BLaER1 (cell line): Measurements from ENCODE around the gene SIT1.
A peak's percentile ranks its signal among the peaks of the same experiment; 100 is the strongest.

Source experiments
- H3K27ac ChIP-seq: shearing (Covaris generic); formaldehyde crosslinking; 2 replicates; pipeline ENCODE4 v1.8.1; 2022
- H3K27me3 ChIP-seq: shearing (Covaris generic); formaldehyde crosslinking; 2 replicates; pipeline ENCODE4 v1.8.1; 2022
- H3K36me3 ChIP-seq: shearing (Covaris generic); formaldehyde crosslinking; 2 replicates; pipeline ENCODE4 v1.8.1; 2022
- H3K4me1 ChIP-seq: shearing (Covaris generic); formaldehyde crosslinking; 2 replicates; pipeline ENCODE4 v1.8.1; 2022
- H3K4me2 ChIP-seq: shearing (Covaris generic); formaldehyde crosslinking; 2 replicates; pipeline ENCODE4 v1.8.1; 2022
- H3K4me3 ChIP-seq: shearing (Covaris generic); formaldehyde crosslinking; 2 replicates; pipeline ENCODE4 v1.8.1; 2022
- H3K9ac ChIP-seq: shearing (Covaris generic); formaldehyde crosslinking; 2 replicates; pipeline ENCODE4 v1.8.1; 2022
- H3K9me3 ChIP-seq: shearing (Covaris generic); formaldehyde crosslinking; 2 replicates; pipeline ENCODE4 v1.8.1; 2022
- H4K20me1 ChIP-seq: shearing (Covaris generic); formaldehyde crosslinking; 2 replicates; pipeline ENCODE4 v1.8.1; 2022
- Cebpa-rat ChIP-seq: shearing (Covaris generic); IDR thresholded peaks from 2 replicates; pipeline ENCODE4 v1.8.1; 2022

SIT1 gene

GRCh38 chr9:35682520-35683315, 32.0 kb upstream of the SIT1 start:
- Histone ChIP-seq H3K36me3 (peaks cover 43% of the 10 kb centered on the region), H3K27ac (no peak overlapping the region), H3K4me1 (peaks cover 15% of the 10 kb centered on the region), H3K9me3 (no peaks in the 10 kb centered on the region), H4K20me1 (no peaks in the 10 kb centered on the region), H3K4me3 (no peak overlapping the region), H3K27me3 (no peaks in the 10 kb centered on the region), H3K9ac (no peak overlapping the region), H3K4me2 (no peak overlapping the region)
- TF ChIP-seq Cebpa-rat: no peak

GRCh38 chr9:35682051-35682450, 31.3 kb upstream of the SIT1 start:
- no peak overlapping the region for H3K4me2 ChIP-seq
- H3K4me1 ChIP-seq: peaks cover 9% of the 10 kb centered on the region
- peaks cover under 1% of the 10 kb centered on the region; the same call in 1 of the 2 replicates for H3K27me3 ChIP-seq
- H3K36me3 ChIP-seq: peaks cover 43% of the 10 kb centered on the region
- H3K27ac ChIP-seq: no peak overlapping the region
- TF ChIP-seq Cebpa-rat: no peak
- H3K4me3 ChIP-seq: no peak overlapping the region
- no peaks in the 10 kb centered on the region for H4K20me1 ChIP-seq
- H3K9ac ChIP-seq: no peak overlapping the region
- H3K9me3 ChIP-seq: no peaks in the 10 kb centered on the region

GRCh38 chr9:35681341-35682002, 30.7 kb upstream of the SIT1 start:
- H3K27ac ChIP-seq: no peak overlapping the region
- no peak for TF ChIP-seq Cebpa-rat
- H3K9me3 ChIP-seq: no peaks in the 10 kb centered on the region
- peaks cover 3% of the 10 kb centered on the region; the same call in 1 of the 2 replicates for H3K4me1 ChIP-seq
- no peak overlapping the region for H3K9ac ChIP-seq
- H3K4me2 ChIP-seq: no peak overlapping the region
- H4K20me1 ChIP-seq: no peaks in the 10 kb centered on the region
- no peak overlapping the region for H3K4me3 ChIP-seq
- H3K36me3 ChIP-seq: peaks cover 43% of the 10 kb centered on the region
- H3K27me3 ChIP-seq: peaks cover 6% of the 10 kb centered on the region

- Histone ChIP-seq H3K4me1 (0 out of 2 replicates have a peak, but pooled peaks cover 5% of the 10 kb centered on the region), H3K9me3 (no peaks in the 10 kb centered on the region), H3K27me3 (peaks cover 16% of the 10 kb centered on the region), H3K36me3 (peaks cover 39% of the 10 kb centered on the region), H3K27ac (no peak overlapping the region), H3K9ac (no peak overlapping the region), H3K4me2 (no peak overlapping the region), H3K4me3 (no peak overlapping the region), H4K20me1 (no peaks in the 10 kb centered on the region)
- no peak for TF ChIP-seq Cebpa-rat
These were observed 29.8 kb upstream of the SIT1 start for GRCh38 chr9:35680331-35681105.

- H3K36me3 ChIP-seq: peaks cover 32% of the 10 kb centered on the region
- no peak overlapping the region for H3K4me3 ChIP-seq
- no peak overlapping the region for H3K4me2 ChIP-seq
- no peak for TF ChIP-seq Cebpa-rat
- H3K27ac ChIP-seq: no peak overlapping the region
- no peaks in the 10 kb centered on the region for H4K20me1 ChIP-seq
- H3K27me3 ChIP-seq: peaks cover 22% of the 10 kb centered on the region
- 0 out of 2 replicates have a peak, but pooled peaks cover 5% of the 10 kb centered on the region for H3K4me1 ChIP-seq
- H3K9me3 ChIP-seq: no peaks in the 10 kb centered on the region
- no peak overlapping the region for H3K9ac ChIP-seq
These were observed 29.1 kb upstream of the SIT1 start for GRCh38 chr9:35679766-35680330.

- H3K4me1 ChIP-seq: 0 out of 2 replicates have a peak, but pooled peaks cover 5% of the 10 kb centered on the region
- TF ChIP-seq Cebpa-rat: no peak
- no peaks in the 10 kb centered on the region for H4K20me1 ChIP-seq
- peaks cover 30% of the 10 kb centered on the region for H3K27me3 ChIP-seq
- no peak overlapping the region for H3K27ac ChIP-seq
- no peak overlapping the region for H3K4me3 ChIP-seq
- no peak overlapping the region for H3K4me2 ChIP-seq
- H3K9ac ChIP-seq: no peak overlapping the region
- peaks cover 25% of the 10 kb centered on the region for H3K36me3 ChIP-seq
- no peaks in the 10 kb centered on the region for H3K9me3 ChIP-seq
These were observed 28.4 kb upstream of the SIT1 start for GRCh38 chr9:35679091-35679490.

- Histone ChIP-seq H3K9ac (no peak overlapping the region), H3K4me3 (peak overlapping the region; percentile 53), H4K20me1 (no peaks in the 10 kb centered on the region), H3K36me3 (no peaks in the 10 kb centered on the region), H3K27me3 (peaks cover 37% of the 10 kb centered on the region), H3K27ac (no peak overlapping the region), H3K9me3 (no peaks in the 10 kb centered on the region), H3K4me2 (peak overlapping the region; percentile 69), H3K4me1 (0 out of 2 replicates have a peak, but pooled peaks cover 5% of the 10 kb centered on the region)
- TF ChIP-seq Cebpa-rat: no peak
These were observed 25.1 kb upstream of the SIT1 start for GRCh38 chr9:35675732-35676392.

GRCh38 chr9:35675204-35675603, 24.5 kb upstream of the SIT1 start:
- Histone ChIP-seq H3K4me1 (0 out of 2 replicates have a peak, but pooled peaks cover 5% of the 10 kb centered on the region), H3K27me3 (peaks cover 37% of the 10 kb centered on the region), H3K4me3 (no peak overlapping the region), H3K4me2 (peak overlapping the region; percentile 69), H3K27ac (no peak overlapping the region), H3K9ac (no peak overlapping the region), H3K9me3 (no peaks in the 10 kb centered on the region), H3K36me3 (no peaks in the 10 kb centered on the region), H4K20me1 (no peaks in the 10 kb centered on the region)
- TF ChIP-seq Cebpa-rat: no peak

- Histone ChIP-seq H4K20me1 (no peaks in the 10 kb centered on the region), H3K4me2 (no peak overlapping the region), H3K9me3 (no peaks in the 10 kb centered on the region), H3K9ac (no peak overlapping the region), H3K4me3 (no peak overlapping the region), H3K27ac (no peak overlapping the region), H3K36me3 (no peaks in the 10 kb centered on the region), H3K4me1 (0 out of 2 replicates have a peak, but pooled peaks cover 5% of the 10 kb centered on the region), H3K27me3 (peaks cover 37% of the 10 kb centered on the region)
- no peak for TF ChIP-seq Cebpa-rat
These were observed 23.3 kb upstream of the SIT1 start for GRCh38 chr9:35674025-35674361.
